ENCODE measurements around the gene ENOX2.

- no peak for TF ChIP-seq SRSF4 (IDR thresholded peaks at IDR 0.05; ENCODE audit: low read depth, low read length, poor library complexity, severe bottlenecking)
- TF ChIP-seq CTCF (CRISPR knock-in tag; IDR thresholded peaks at IDR 0.05), result no peak
- TF ChIP-seq ELK4 (CRISPR knock-in tag; IDR thresholded peaks at IDR 0.05; ENCODE audit: borderline replicate concordance), result no peak
- TF ChIP-seq EZH2 (conservative IDR thresholded peaks at IDR 0.05; ENCODE audit: low read depth, low read length), result no peak
Observed at GRCh38 chrX:130680164-130681035, 222.6 kb downstream of the ENOX2 start.

Measured in HepG2 (cell line).